ENCODE results near the gene PCBP4. TPM values are rescaled to one million over a fixed set of nuclear protein-coding genes. Genes with fewer than 3 reads are reported as not detected.
A peak's percentile ranks its signal among the peaks of the same experiment; 100 is the strongest.

PCBP4 gene
- total RNA-seq, 1 donor = 33.3 TPM

- no peak for TF ChIP-seq CTCF (IDR thresholded peaks at IDR 0.05; ENCODE audit: insufficient read depth, low read length)
- DNase-seq (ENCODE audit: low read depth) = no peak
- H3K4me3 ChIP-seq (ENCODE audit: low read depth, low read length) = no peak overlapping the region
These were observed 6.2 kb downstream of the PCBP4 start for GRCh38 chr3:51961011-51961410.

DNA sequence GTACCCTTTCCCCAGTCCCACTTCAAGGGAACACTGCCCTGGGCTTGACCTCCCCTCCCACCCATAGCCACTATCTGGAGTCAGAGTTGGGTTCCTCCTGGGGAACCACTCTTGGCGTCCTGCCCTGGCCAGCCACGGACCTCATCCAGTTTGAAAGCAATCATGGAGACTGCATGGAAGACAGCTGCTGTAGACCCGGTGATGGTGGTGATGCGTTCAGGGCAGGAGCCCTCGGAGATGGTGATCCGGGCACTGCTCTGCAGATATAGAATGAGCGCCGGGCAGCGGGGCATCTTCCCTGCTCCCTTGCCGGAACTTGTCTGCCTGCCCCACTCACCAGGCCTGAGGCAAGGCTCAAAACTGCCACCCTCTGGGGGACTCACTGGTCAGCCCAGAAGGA, 6.9 kb downstream of the PCBP4 start:
- DNase-seq (ENCODE audit: low read depth) = no peak
- H3K4me3 ChIP-seq (ENCODE audit: low read depth, low read length) = no peak overlapping the region
- TF ChIP-seq CTCF (IDR thresholded peaks at IDR 0.05; ENCODE audit: insufficient read depth, low read length) = no peak

DNA sequence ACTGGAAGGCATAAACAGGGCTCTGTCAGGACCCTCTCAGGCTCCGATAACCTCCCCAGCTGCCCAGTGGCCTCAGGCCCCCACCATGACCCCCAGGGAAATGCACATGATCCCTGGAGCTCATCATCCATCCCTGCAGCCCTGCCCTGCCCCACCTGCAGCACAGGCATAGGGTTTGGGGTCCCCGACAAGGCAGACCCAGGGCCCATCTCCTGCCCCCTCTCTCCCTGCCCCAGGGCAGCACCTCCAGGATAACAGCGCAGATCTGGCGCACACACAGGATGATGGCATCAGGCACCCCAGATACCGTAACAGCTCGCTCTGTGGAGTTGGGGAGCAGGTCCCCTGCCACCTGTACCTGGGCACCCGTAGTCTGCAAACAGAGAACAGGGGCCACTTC, 7.6 kb downstream of the PCBP4 start:
- no peak for TF ChIP-seq CTCF (IDR thresholded peaks at IDR 0.05; ENCODE audit: insufficient read depth, low read length)
- no peak for DNase-seq (ENCODE audit: low read depth)
- no peak overlapping the region for H3K4me3 ChIP-seq (ENCODE audit: low read depth, low read length)

DNA sequence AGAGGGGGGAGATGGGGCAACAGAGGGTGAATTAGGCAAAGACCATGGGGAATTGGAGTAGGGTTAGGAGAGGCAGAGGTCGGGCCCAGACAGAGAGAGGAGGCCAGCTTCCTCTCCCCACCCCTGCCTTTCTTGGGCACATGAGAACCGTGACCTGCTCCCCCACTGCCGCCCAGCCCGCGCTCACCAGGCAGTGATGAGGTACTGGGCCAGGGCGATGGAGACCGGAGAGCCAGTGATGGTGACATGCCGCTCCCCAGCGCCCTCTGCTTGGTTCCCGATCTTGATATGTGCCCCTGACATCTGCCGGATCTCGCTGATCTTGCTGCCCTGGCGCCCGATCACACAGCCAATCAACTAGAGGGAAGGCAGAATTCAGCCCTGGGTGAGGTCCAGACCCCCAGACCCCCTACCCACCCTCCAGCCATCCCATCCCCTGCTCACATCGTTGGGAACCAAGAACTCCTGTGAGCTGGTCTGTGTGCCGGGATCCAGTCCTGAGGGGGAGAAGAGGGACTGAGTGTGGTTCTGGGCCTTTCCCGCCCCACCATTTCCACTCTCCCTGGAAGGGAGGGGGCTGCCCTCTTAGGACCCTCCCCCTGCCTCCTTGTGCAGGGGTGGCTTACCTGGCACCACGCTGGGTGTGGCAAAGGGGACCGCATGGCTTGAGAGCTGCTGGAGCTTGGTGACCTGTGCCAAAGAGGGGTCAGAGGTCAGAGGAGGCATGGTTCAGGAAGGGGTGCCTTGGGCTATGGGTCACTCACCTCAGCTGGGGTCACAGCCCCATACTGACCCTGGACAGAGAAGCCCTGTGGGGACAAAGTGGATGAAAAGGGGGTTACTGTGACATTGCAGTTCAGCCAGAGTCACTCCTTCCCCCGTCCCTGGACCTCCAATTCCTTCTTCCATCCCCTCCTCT, 8.4 kb downstream of the PCBP4 start:
- no peak for DNase-seq (ENCODE audit: low read depth)
- no peak overlapping the region for H3K4me3 ChIP-seq (ENCODE audit: low read depth, low read length)
- TF ChIP-seq CTCF (IDR thresholded peaks at IDR 0.05; ENCODE audit: insufficient read depth, low read length) = no peak

GRCh38 chr3:51957520-51958205, 9.6 kb downstream of the PCBP4 start:
- DNase-seq (ENCODE audit: low read depth) = no peak
- no peak for TF ChIP-seq CTCF (IDR thresholded peaks at IDR 0.05; ENCODE audit: insufficient read depth, low read length)
- H3K4me3 ChIP-seq (ENCODE audit: low read depth, low read length) = no peak overlapping the region

DNA sequence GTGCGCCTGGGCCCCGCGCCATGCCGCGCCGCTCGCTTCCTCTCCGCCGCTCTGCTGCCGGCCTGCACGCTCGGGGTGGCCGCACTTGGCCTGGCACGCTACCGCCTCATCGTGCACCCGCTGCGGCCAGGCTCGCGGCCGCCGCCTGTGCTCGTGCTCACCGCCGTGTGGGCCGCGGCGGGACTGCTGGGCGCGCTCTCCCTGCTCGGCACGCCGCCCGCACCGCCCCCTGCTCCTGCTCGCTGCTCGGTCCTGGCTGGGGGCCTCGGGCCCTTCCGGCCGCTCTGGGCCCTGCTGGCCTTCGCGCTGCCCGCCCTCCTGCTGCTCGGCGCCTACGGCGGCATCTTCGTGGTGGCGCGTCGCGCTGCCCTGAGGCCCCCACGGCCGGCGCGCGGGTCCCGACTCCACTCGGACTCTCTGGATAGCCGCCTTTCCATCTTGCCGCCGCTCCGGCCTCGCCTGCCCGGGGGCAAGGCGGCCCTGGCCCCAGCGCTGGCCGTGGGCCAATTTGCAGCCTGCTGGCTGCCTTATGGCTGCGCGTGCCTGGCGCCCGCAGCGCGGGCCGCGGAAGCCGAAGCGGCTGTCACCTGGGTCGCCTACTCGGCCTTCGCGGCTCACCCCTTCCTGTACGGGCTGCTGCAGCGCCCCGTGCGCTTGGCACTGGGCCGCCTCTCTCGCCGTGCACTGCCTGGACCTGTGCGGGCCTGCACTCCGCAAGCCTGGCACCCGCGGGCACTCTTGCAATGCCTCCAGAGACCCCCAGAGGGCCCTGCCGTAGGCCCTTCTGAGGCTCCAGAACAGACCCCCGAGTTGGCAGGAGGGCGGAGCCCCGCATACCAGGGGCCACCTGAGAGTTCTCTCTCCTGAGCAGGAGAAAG, 11.1 kb downstream of the PCBP4 start:
- DNase-seq (ENCODE audit: low read depth) = peak; percentile 22
- peak; percentile 35 for TF ChIP-seq CTCF (IDR thresholded peaks at IDR 0.05; ENCODE audit: insufficient read depth, low read length)
- H3K4me3 ChIP-seq (ENCODE audit: low read depth, low read length) = no peak overlapping the region
